Fibroblast of mammary gland (primary cell): ENCODE data around the gene CRISP1.
A peak's percentile ranks its signal among the peaks of the same experiment; 100 is the strongest.

Experiments used
- DNase-seq: peaks from one replicate; pipeline ENCODE4 v3.0.0-alpha.2; 2010; ENCODE audit warnings: low read depth
- H3K4me3 ChIP-seq: 2 replicates; pipeline ENCODE4 v1.5.1; 2011; ENCODE audit warnings: low read depth, mild to moderate bottlenecking, low read length, moderate library complexity; ENCODE audit not compliant: control insufficient read depth
- CTCF ChIP-seq: conservative IDR thresholded peaks from 2 replicates; pipeline ENCODE4 v1.5.1; 2011; ENCODE audit warnings: low read depth, low read length, inconsistent platforms; ENCODE audit not compliant: control insufficient read depth, insufficient read depth

CRISP1 gene

GRCh38 chr6:49790341-49790740, 76.0 kb downstream of the CRISP1 start:
- no peak for DNase-seq
- no peak for TF ChIP-seq CTCF

GRCh38 chr6:49787176-49787575, 79.2 kb downstream of the CRISP1 start, which contains the start of gene PGK2:
Gene PGK2 (minus strand): TSS chr6:49787285. CDS start chr6:49787187, 98 bp downstream.
- peak; percentile 1 for DNase-seq
- no peak within 1 kb of the TSS for H3K4me3 ChIP-seq
- no peak for TF ChIP-seq CTCF

More at GRCh38 chr6:49790341-49790740, 76.0 kb downstream of the CRISP1 start:
- no peak overlapping the region for H3K4me3 ChIP-seq

GRCh38 chr6:49784272-49784671, 82.1 kb downstream of the CRISP1 start:
- no peak for TF ChIP-seq CTCF
- H3K4me3 ChIP-seq: no peak overlapping the region
- DNase-seq: no peak
